PFSK-1 (cell line): ENCODE results near the gene FBN2.

Experiments
- FOXP2 ChIP-seq: optimal IDR thresholded peaks from 2 replicates; pipeline ENCODE3; 2011; ENCODE audit warnings: borderline replicate concordance, control low read depth, inconsistent platforms; ENCODE audit not compliant: insufficient read depth; ENCODE audit errors: extremely low read length, extremely low read depth
- POLR2AphosphoS5 ChIP-seq: IDR thresholded peaks from 2 replicates; pipeline ENCODE4 v1.6.1; 2012; ENCODE audit warnings: low read depth, mild to moderate bottlenecking, control low read depth, low read length, moderate library complexity
- SIN3A ChIP-seq: IDR thresholded peaks from 2 replicates; pipeline ENCODE4 v1.6.1; 2012; ENCODE audit warnings: mild to moderate bottlenecking, low read length, moderate library complexity, borderline replicate concordance; ENCODE audit not compliant: insufficient read depth
- TAF1 ChIP-seq: IDR thresholded peaks from 2 replicates; pipeline ENCODE4 v1.6.1; 2012; ENCODE audit warnings: low read length, control low read depth, borderline replicate concordance; ENCODE audit not compliant: insufficient read depth
- TF ChIP-seq, protein P1 (sequence below), 2 experiments: IDR thresholded peaks; 2 replicates each; pipeline versions ENCODE4 v1.6.1 to v1.8.0; 2011 to 2012; ENCODE audit warnings: low read depth in 2 of 2, low read length in 2 of 2, control low read depth in 1 of 2, inconsistent platforms in 1 of 2, mild to moderate bottlenecking in 1 of 2, moderate library complexity in 1 of 2; ENCODE audit not compliant: insufficient read depth in 1 of 2

The FBN2 gene

DNA sequence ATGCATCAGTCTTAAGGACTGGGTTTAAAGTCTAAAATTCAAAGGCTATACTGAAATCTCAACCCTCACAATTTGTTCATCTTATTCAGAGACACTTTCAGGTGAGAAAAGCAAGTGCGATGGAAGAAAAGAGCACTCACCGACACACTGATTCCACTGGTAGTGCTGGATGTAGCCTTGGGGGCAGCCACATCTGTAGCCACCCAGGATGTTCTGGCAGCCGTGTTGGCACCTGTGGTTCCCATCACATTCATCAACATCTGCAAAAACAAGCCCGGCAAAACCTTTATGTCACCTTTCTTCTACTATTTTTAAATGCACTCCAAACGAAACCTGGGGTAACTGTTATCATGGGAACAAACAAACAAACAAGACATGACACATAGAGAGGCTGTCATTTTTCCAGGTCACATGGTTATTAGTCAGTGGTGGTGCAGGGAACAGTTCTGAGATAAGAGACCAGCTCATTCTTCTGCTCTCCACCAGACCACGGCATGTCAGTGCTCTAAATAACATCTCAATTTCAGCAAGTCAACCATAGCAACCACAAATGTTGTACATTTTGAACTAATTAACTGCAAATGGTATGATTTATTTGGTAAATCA, 266.1 kb downstream of the FBN2 start:
- no peak for TF ChIP-seq SIN3A
- TF ChIP-seq FOXP2, result no peak
- TF ChIP-seq POLR2AphosphoS5, result no peak
- no peak for TF ChIP-seq TAF1
- TF ChIP-seq, protein P1, sequence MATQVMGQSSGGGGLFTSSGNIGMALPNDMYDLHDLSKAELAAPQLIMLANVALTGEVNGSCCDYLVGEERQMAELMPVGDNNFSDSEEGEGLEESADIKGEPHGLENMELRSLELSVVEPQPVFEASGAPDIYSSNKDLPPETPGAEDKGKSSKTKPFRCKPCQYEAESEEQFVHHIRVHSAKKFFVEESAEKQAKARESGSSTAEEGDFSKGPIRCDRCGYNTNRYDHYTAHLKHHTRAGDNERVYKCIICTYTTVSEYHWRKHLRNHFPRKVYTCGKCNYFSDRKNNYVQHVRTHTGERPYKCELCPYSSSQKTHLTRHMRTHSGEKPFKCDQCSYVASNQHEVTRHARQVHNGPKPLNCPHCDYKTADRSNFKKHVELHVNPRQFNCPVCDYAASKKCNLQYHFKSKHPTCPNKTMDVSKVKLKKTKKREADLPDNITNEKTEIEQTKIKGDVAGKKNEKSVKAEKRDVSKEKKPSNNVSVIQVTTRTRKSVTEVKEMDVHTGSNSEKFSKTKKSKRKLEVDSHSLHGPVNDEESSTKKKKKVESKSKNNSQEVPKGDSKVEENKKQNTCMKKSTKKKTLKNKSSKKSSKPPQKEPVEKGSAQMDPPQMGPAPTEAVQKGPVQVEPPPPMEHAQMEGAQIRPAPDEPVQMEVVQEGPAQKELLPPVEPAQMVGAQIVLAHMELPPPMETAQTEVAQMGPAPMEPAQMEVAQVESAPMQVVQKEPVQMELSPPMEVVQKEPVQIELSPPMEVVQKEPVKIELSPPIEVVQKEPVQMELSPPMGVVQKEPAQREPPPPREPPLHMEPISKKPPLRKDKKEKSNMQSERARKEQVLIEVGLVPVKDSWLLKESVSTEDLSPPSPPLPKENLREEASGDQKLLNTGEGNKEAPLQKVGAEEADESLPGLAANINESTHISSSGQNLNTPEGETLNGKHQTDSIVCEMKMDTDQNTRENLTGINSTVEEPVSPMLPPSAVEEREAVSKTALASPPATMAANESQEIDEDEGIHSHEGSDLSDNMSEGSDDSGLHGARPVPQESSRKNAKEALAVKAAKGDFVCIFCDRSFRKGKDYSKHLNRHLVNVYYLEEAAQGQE (IDR thresholded peaks at IDR 0.05; ENCODE audit: insufficient read depth in 1 of 2, low read depth in 2 of 2, low read length in 2 of 2), result no peak

DNA sequence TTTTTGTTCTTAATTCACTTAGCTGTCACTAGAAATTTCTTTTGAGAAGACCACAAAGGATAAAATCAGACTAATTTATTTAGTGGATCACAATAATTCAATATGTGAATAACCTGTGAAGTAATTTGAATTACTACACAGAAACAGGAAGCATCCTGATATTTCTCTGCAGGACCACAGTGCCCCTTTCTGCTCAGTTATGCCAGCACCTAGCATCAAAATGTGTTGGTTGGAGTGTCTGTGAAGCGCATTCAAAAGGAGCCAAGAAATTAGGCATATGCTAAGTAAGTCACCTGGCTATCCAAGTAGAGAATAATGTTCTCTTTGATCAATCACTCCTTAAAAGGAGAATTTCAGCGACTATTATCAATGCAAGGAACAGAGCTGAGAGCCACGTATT, 267.0 kb downstream of the FBN2 start:
- TF ChIP-seq POLR2AphosphoS5, result no peak

DNA sequence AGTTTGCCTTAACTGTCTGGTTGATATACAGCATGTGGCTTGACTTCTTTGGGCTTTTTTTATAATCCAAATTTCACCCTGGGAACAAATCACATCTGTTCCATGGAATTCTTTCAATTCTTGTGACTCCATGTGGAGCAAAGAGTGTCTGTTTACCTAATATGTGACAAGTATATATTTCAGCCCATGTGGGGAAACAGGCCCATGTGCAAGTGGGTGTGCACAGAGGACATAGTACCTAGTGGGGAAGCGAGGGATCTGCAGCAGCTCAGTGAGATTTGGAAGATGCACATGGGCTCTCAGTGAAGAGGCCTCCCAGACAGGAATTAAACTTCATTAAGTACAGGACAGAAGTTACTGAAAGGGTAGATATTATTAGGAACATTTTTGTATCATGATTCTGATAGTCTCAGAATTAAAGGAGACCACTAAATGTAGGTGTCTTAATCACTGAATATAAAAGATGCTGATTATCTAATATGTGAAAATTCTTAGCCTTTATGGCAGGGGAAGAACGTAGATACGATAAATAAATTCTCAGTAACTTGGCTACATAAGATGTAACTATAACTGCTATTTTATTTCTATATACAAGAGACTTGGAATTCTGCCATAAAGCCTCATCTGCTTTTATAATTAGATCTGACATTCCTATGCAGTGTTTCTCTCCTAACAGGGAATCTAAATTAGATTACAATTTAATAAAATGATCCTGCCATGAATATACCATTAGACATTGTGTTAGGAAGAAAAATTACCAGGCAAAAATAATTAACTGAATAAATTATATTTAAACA, 273.3 kb downstream of the FBN2 start:
- TF ChIP-seq, protein P1 (IDR thresholded peaks at IDR 0.05; ENCODE audit: insufficient read depth in 1 of 2, low read depth in 2 of 2, low read length in 2 of 2), result no peak
- no peak for TF ChIP-seq SIN3A
- TF ChIP-seq POLR2AphosphoS5, result no peak
- no peak for TF ChIP-seq FOXP2
- TF ChIP-seq TAF1, result no peak

DNA sequence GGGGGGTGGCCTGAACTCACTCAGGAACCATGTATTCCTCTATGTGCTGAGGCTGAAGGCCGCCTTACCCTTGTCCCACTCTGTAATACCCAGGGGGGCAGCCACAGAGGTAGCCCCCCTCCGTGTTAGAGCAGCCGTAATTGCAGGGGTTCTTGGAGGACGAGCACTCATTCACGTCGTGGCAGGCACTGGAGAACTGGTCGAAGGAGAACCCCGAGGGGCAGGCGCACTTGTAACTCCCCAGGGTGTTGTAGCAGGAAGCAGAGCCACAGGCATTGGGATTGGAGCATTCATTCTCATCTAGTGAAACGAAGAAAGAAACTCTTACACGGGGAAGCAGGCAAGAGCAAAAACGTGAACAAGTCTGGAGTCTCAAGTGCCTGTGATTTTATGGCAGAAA, 274.7 kb downstream of the FBN2 start:
- no peak for TF ChIP-seq FOXP2
- TF ChIP-seq SIN3A, result no peak
- no peak for TF ChIP-seq TAF1
- TF ChIP-seq, protein P1 (IDR thresholded peaks at IDR 0.05; ENCODE audit: insufficient read depth in 1 of 2, low read depth in 2 of 2, low read length in 2 of 2), result no peak

DNA sequence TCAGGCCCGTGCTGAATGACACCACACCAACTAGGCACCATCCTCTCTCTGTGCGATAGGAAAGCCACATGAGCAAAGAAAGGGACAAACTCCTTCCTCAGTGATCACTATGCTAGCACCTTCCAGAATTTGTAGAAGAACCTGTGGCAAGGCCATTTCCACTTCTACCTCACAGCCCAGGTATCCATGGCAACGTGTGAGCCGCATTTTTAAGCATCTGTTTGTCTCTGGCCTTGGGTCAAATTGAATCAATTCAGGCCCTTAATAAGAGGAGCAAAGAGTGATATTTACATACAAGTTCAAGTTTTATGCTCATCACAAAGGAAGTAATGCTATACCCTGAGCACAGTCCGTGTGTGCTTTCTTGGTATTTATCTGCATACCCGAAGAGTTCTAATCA, 275.1 kb downstream of the FBN2 start:
- TF ChIP-seq FOXP2 (no peak), POLR2AphosphoS5 (no peak), TAF1 (no peak), SIN3A (no peak)
- TF ChIP-seq, protein P1 (IDR thresholded peaks at IDR 0.05; ENCODE audit: insufficient read depth in 1 of 2, low read depth in 2 of 2, low read length in 2 of 2), result no peak
